HG03159 (cell line): ENCODE measurements around the gene TRIB2.

Experiments used
- ATAC-seq: cut with Tn5 transposase; IDR thresholded peaks from one replicate; pipeline ENCODE4 v1.9.1; 2021; ENCODE audit warnings: mild to moderate bottlenecking, moderate library complexity; ENCODE audit not compliant: unreplicated experiment

Gene TRIB2

DNA sequence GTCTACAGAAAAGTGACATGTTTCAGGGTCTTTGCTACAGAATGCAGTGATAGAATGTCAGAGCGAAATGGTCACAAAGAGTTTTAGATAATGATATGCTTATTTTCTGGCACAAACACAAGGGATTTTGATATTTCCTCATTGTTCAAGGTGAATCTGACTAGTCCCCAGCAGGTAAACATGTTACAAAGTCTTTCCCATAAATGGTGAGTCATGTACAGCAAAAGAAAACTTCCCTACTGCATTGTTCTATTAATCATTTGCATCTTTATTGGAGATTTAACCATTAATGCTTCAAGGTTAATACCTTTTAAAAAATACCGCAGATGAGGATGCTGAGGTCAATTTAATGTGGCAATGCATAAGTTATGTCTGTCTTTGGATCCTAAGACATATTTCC lies 19.1 kb upstream of the TRIB2 start:
- no peak for ATAC-seq

GRCh38 chr2:12700989-12701388 lies 15.7 kb upstream of the TRIB2 start:
- no peak for ATAC-seq

DNA sequence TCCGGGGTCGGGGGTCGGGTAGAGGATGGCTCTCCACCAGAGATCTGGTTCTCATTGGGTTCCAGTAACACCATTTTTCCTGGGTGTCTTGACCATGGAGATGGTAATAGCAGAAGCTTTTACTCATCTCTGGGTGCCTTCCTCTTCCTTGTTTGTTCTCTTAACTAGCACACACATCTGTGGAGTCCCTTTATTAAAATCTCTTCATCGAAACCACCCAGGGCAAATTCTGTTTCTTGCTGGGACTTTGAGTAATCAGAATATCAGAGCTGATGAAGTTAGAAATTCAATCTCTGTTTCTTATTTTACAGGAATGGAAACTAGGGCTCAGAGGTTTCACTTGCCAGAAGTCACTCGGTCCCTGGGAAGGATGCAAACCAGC lies 15.0 kb upstream of the TRIB2 start:
- no peak for ATAC-seq

DNA sequence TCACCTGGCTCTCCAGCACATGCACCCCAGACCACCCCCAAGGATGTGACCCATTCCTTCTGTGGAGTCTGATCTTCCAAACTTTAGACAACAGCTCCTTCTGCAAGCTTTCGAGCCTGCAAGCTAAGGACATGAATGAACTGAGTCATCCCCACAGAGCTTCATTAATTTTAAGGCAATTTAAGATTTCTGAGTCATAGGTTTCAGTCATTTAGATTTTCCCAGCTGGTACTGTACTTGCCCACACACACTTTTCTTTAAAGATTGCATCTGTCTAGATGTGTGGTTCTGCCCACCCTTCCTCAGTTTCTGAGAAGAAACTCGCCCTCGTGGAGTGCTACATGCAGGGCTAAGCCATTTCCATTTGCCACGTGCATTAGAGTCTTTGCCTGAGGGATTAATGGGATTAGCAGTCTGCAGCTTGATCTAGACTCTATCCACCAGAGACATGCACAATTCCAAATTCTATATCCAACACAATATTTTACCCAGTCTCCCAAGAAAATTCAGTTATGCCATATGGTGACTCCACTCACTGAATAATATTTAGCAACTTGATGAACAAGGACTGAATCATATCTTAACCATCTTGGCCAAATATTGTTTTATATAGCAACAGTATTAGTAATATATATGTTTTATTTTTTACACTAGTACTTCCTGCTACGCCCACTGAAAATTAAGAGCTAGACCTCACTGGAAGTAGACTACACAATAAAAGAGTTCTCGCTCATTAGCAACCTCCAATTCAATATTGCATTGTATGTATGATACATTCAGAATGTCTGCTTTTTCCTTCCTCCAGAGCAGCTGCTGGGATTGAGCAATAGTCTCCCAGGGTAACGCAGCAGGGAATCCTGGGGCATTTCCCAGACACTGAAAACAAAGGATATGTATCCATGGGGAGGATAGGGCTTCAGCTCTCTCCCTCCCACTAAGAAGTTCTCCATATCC lies 14.3 kb upstream of the TRIB2 start:
- no peak for ATAC-seq

DNA sequence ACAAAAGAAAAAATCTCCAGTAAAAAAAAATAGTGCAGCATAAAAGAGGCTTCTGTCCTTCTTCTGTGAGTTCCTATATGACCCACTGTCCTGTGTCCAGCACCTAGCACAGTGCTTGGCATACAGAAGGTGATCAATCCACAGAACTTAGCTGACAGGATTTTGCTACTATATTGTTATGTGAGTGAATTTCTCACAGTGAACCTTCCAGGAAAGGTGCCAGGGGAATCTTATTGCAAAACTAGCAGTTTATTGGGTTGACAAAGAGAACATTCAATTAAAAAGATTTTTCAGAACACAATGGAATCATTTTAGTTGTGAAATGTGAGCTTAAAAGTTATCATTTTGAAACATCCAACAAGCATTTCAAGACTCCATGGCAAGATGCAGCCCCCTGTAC lies 12.4 kb upstream of the TRIB2 start:
- ATAC-seq, result no peak

GRCh38 chr2:12705230-12705629 lies 11.5 kb upstream of the TRIB2 start:
- ATAC-seq, result no peak

DNA sequence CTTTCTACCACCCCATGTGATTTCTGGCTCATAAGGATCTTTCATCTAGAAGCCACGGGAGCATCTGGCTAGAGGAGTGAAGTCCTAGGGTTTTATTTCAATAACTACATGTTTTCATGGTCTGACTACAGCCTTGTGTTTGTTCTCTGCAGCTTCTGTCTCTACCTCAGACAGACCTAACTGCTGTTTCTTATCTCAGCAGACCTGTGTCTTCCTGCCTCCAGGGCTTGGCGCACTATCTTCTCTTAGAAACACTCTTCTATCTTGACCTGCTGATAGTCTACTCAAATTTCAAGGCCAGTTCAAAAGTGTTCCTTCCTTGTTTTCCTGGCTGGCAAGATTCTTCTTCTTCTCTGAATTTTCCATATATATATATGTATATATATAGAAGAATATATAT lies 11.0 kb upstream of the TRIB2 start:
- ATAC-seq, result no peak

GRCh38 chr2:12708508-12709206 lies 8.1 kb upstream of the TRIB2 start:
- ATAC-seq, result no peak

DNA sequence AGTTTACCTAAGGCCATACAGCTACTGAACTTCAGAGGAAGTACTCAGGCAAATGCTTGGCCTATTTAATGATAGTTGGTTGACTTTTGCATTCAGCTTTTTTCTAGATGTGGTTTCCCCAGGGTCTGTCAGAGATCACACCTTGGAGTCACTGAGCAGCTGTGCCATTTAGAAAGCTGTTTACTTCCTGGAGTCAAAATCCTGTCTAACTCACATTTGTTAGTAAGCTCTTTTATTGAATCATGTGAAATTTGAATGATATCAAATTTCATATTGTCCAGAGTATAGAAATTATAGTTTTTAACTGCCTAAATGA lies 7.6 kb upstream of the TRIB2 start:
- no peak for ATAC-seq

- no peak for ATAC-seq
These were observed 6.4 kb upstream of the TRIB2 start for GRCh38 chr2:12710301-12710700.

- ATAC-seq, result no peak
These were observed 5.4 kb upstream of the TRIB2 start for GRCh38 chr2:12711339-12711738.

GRCh38 chr2:12712881-12713280 lies 3.9 kb upstream of the TRIB2 start:
- ATAC-seq, result no peak

GRCh38 chr2:12714391-12715221 lies 2.1 kb upstream of the TRIB2 start:
- ATAC-seq, result no peak

GRCh38 chr2:12715258-12716031 lies 1.3 kb upstream of the TRIB2 start:
- ATAC-seq, result no peak

DNA sequence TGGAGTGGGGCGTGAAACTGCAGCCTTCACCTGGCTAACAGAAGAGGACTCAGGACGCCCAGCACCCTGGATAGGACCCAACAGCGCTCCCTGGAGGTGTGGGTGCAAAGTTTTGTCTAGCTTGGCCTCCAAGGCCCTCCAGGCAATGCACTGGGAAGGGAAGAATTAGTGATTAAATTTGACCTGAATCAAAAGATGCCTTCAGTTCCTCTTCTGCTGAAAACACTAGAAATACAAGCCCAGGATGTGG lies 779 bp upstream of the TRIB2 start:
- ATAC-seq, result peak; percentile 44

DNA sequence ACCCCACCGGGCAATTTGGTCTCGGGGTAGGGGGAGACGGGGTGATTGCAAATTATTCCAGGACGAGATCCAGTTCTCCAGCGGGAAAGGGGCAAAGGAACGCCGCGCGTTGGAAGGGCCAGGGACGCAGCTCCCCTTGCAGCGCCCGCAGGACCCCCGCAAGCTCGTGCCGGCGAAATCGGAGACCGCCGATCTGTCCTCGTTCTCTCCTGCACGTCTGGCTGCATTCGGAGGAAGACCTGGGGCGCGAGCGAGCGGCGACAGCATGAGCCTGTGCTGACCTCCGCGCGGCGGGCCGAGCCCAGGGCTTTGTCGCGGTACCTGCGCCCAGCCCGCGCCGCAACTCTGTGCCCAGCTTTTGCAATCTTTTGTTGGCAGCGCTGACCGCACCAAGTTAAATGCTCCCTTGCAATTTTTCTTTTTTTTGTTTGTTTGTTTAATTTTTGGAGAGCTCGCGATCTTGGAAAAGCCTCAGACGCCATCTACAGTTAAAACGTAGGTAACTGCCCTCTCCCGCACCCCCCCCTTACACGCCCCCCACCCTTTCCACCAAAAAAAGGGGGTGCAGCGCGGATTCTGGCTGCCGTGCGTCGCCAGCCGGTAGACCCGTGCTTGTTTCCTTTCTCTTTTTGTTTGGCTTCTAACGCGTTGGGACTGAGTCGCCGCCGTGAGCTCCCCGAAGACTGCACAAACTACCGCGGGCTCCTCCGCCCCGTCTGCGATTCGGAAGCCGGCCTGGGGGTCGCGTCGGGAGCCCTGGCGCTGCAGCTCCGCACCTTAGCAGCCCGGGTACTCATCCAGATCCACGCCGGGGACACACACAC lies 667 bp downstream of the TRIB2 start:
- no peak for ATAC-seq

DNA sequence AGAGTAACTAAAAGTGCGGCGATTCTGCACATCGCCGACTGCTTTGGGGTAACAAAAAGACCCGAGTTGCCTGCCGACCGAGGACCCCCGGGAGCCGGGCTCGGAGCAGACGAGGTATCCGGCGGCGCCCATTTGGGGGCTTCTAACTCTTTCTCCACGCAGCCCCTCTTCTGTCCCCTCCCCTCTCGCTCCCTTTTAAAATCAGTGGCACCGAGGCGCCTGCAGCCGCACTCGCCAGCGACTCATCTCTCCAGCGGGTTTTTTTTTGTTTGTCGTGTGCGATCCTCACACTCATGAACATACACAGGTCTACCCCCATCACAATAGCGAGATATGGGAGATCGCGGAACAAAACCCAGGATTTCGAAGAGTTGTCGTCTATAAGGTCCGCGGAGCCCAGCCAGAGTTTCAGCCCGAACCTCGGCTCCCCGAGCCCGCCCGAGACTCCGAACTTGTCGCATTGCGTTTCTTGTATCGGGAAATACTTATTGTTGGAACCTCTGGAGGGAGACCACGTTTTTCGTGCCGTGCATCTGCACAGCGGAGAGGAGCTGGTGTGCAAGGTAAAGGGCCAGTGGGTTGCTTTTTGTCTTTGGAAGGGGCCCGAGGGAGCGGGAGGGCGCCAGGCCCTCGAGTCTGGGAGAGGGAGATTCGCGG lies 1.4 kb downstream of the TRIB2 start:
- no peak for ATAC-seq

DNA sequence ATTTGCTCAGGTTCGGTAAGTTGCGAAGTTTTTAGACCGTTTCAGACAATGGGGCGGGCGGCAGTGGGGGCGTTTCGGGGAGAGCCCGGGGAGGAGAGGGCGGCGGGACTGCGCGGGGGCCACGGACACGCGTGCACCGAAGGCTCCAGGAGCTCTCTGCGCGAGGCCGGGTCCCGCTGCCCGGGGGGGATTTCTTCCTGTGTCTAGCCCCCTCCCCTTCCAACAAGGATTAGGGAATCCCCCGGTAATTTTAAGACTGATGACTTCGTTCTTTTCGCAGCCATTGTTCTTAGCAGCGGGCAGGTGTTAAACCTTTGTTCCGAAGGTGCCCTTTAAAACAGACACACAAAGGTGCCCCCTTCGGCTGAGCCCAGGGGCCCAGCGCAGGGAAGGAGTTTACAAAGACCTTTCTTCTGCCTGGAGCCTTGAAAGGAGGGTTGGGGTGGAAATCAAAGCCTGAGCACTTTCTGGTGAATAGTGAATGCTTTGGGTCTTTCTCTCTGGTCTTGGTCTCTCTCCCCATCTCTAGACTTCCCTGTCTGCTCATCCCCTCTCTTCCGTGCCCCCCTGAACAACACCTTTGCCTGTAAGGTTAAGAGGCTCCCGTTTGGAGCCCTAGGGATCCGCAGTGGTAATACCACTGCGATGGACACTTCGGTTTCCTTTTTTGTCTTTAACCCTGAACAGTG lies 2.1 kb downstream of the TRIB2 start:
- ATAC-seq, result no peak
